ENCODE data around the gene KRT17. TPM values are rescaled to one million over a fixed set of nuclear protein-coding genes. Genes with fewer than 3 reads are reported as not detected.
"Not testable (repeated sequence)": the region's sequence is repeated elsewhere in the genome, so short reads cannot be mapped to it uniquely, and the experiment has no call there.

The KRT17 gene
- total RNA-seq, 1 donor from 2014 or later, result not detected

DNA sequence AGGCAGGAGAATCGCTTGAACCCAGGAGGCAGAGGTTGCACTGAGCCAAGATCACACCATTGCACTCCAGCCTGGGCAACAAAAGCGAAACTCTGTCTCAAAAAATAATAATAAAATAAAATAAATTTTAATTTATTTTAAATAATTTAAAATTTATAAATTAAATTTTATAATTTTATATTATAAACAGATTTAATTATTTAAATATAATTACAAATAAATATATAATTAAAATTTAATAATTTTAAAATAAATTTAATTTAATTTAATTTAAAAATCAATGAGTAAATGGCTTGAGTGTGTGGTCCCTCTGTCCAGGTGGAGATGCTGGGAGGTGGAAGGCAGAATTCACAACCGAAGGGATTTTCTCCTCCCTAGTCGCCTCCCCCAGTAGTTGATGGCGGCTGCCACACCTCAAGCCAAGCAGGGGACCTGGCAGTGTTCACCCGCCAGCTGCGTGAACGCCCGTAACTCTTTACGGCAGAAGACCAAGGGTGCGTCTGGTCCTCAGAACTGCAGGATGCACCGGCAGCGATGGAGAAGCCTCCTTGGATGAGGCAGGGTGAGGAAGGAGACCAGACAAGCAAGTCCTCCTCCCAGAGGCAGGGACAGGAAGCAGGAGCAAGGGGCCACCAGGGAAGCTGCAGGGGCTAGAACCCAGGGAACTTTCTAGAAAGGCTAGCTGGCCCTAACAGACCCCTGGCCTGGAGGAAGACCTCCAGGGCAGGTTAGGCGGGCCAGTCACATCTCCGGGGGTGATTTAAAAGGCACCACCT lies 22.9 kb upstream of the KRT17 start:
- Histone ChIP-seq H3F3A (ENCODE audit: low read depth) (peaks cover 8% of the 10 kb centered on the region), H3K9me3 (ENCODE audit: low read depth) (no peaks in the 10 kb centered on the region), H3K4me3 (no peak overlapping the region), H3K36me3 (no peaks in the 10 kb centered on the region), H3K27ac (no peak overlapping the region), H3K9ac (no peak overlapping the region), H3K79me2 (ENCODE audit: low read depth) (no peaks in the 10 kb centered on the region), H3K4me2 (no peak overlapping the region), H3K27me3 (no peaks in the 10 kb centered on the region), H3K4me1 (no peaks in the 10 kb centered on the region), H2AFZ (replicated peaks) (peak overlapping the region; percentile 92), H4K20me1 (ENCODE audit: low read depth) (no peaks in the 10 kb centered on the region)
- Mint-ChIP-seq H3K9me3 (no peaks in the 10 kb centered on the region), H3K4me3 (no peak overlapping the region), H3K4me1 (peaks cover 6% of the 10 kb centered on the region), H3K27me3 (ENCODE audit: insufficient read depth, low read depth) (peaks cover 9% of the 10 kb centered on the region), H3K36me3 (no peaks in the 10 kb centered on the region), H3K27ac (no peak overlapping the region)
- TF ChIP-seq, protein P1, sequence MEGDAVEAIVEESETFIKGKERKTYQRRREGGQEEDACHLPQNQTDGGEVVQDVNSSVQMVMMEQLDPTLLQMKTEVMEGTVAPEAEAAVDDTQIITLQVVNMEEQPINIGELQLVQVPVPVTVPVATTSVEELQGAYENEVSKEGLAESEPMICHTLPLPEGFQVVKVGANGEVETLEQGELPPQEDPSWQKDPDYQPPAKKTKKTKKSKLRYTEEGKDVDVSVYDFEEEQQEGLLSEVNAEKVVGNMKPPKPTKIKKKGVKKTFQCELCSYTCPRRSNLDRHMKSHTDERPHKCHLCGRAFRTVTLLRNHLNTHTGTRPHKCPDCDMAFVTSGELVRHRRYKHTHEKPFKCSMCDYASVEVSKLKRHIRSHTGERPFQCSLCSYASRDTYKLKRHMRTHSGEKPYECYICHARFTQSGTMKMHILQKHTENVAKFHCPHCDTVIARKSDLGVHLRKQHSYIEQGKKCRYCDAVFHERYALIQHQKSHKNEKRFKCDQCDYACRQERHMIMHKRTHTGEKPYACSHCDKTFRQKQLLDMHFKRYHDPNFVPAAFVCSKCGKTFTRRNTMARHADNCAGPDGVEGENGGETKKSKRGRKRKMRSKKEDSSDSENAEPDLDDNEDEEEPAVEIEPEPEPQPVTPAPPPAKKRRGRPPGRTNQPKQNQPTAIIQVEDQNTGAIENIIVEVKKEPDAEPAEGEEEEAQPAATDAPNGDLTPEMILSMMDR (IDR thresholded peaks at IDR 0.05), result no peak
- TF ChIP-seq EZH2phosphoT487 (IDR thresholded peaks at IDR 0.05), result no peak
- TF ChIP-seq EZH2 (IDR thresholded peaks at IDR 0.05), result no peak
- DNase-seq (ENCODE audit: low spot score), result no peak

DNA sequence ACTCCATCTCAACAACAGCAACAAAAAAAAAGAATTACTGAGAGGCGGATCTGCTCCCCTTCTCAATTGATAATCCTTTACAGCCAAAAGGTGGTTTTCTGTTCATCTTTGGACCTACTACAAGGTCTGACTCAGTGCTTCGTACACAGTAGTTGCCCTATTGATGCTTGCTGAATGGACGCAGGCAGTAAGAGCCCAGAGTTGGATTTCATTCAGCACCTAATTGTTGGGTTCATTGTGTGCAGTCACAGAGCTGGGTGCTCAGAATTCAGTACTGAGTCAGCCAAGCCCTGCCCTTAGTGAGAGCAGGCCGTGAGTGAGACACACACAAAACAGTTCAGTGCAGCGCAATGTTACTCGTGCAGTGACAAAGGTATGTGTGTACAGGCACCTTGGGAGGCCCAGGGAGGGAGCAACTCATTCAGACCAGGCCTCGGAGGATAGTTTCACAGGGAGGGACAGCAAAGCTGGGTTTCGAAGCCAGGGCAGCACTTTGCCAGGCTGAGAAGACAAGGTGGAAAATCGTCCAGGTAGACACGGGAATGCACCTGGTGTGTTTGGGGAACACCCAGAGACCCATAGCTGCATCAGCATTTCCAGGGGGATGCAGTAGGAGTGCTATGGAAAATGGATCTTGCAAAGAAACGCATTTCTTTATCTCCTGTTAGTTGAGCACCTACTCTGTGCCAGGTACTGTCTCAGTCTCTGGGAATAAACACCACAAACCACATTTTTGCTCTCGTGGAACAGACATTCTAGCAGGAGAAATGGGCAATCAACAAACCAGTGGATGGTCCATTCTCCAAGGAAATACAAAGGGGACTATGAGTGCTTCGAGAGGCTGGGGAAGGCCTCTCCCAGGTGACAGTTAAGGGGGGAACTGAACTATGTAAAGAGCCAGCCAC lies 18.1 kb upstream of the KRT17 start:
- Histone ChIP-seq H3K4me2 (no peak overlapping the region), H3K9me3 (ENCODE audit: low read depth) (no peaks in the 10 kb centered on the region), H3K9ac (no peak overlapping the region), H3F3A (ENCODE audit: low read depth) (no peaks in the 10 kb centered on the region), H3K27me3 (no peaks in the 10 kb centered on the region), H3K79me2 (ENCODE audit: low read depth) (no peaks in the 10 kb centered on the region), H2AFZ (replicated peaks) (no peak overlapping the region), H3K4me3 (no peak overlapping the region), H4K20me1 (ENCODE audit: low read depth) (no peaks in the 10 kb centered on the region), H3K4me1 (no peaks in the 10 kb centered on the region), H3K36me3 (no peaks in the 10 kb centered on the region), H3K27ac (no peak overlapping the region)
- no peaks in the 10 kb centered on the region for H3K36me3 Mint-ChIP-seq
- H3K4me3 Mint-ChIP-seq, result no peak overlapping the region
- no peaks in the 10 kb centered on the region for H3K9me3 Mint-ChIP-seq
- peaks cover 2% of the 10 kb centered on the region for H3K4me1 Mint-ChIP-seq
- peaks cover 13% of the 10 kb centered on the region for H3K27me3 Mint-ChIP-seq (ENCODE audit: insufficient read depth, low read depth)
- no peak overlapping the region for H3K27ac Mint-ChIP-seq
- no peak for TF ChIP-seq EZH2 (IDR thresholded peaks at IDR 0.05)
- no peak for TF ChIP-seq EZH2phosphoT487 (IDR thresholded peaks at IDR 0.05)
- TF ChIP-seq, protein P1 (IDR thresholded peaks at IDR 0.05), result no peak
- DNase-seq (ENCODE audit: low spot score), result no peak

DNA sequence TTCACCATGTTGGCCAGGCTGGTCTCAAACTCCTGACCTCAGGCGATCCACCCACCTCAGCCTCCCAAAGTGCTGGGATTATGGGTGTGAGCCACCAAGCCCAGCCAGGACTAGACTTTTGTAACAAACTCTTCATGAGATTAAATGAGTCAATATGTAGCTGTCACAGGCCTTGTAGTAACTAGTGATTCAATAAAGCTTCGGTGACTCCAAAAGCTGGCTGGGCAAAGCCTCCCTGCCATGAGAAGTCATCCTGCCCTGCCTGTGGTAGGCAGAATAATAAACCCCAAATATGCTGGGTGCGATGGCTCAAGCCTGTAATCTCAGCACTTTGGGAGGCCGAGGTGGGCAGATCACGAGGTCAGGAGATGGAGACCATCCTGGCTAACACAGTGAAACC lies 16.2 kb upstream of the KRT17 start:
- H3K27me3 Mint-ChIP-seq (ENCODE audit: insufficient read depth, low read depth), result peaks cover 13% of the 10 kb centered on the region
- not testable (repeated sequence) for H3K27ac Mint-ChIP-seq

More for the DNA sequence above, 16.2 kb upstream of the KRT17 start:
- H3K4me1 ChIP-seq; H4K20me1 ChIP-seq (ENCODE audit: low read depth); H3K9me3 ChIP-seq (ENCODE audit: low read depth); DNase-seq (ENCODE audit: low spot score); H3K36me3 Mint-ChIP-seq; H3K9ac ChIP-seq; H2AFZ ChIP-seq (replicated peaks); H3K4me3 ChIP-seq; H3K9me3 Mint-ChIP-seq; H3K4me1 Mint-ChIP-seq; H3F3A ChIP-seq (ENCODE audit: low read depth); H3K27me3 ChIP-seq; H3K4me3 Mint-ChIP-seq; H3K79me2 ChIP-seq (ENCODE audit: low read depth); H3K27ac ChIP-seq; H3K4me2 ChIP-seq; H3K36me3 ChIP-seq: not testable (repeated sequence)

Measured in neural progenitor cell (in vitro differentiated cells).